Measurements from ENCODE around the gene MCC.

MCC gene

GRCh38 chr5:113108485-113108884 lies 379.8 kb downstream of the MCC start:
- H3K9me3 ChIP-seq (ENCODE audit: control insufficient read depth, insufficient read depth, low read depth, low read length), result no peaks in the 10 kb centered on the region
- H3K4me1 ChIP-seq (ENCODE audit: control insufficient read depth, insufficient read depth, low read length), result peaks cover 4% of the 10 kb centered on the region
- peaks cover 0 to 2% of the 10 kb centered on the region in 2 experiments; a peak in 2 of 3 replicates for H3K36me3 ChIP-seq (ENCODE audit: control insufficient read depth in 2 of 2, insufficient read depth in 1 of 2, low read length in 2 of 2)
- no peak overlapping the region for H3K4me3 ChIP-seq (ENCODE audit: low read depth, low read length)
- TF ChIP-seq ZNF629 (tag by site-specific recombination; IDR thresholded peaks at IDR 0.05) (no peak), REPIN1 (tag by site-specific recombination; IDR thresholded peaks at IDR 0.05; ENCODE audit: low read depth) (no peak), GFI1B (tag by site-specific recombination; IDR thresholded peaks at IDR 0.05) (no peak), YY2 (tag by site-specific recombination; IDR thresholded peaks at IDR 0.05) (no peak), SCRT2 (tag by site-specific recombination; IDR thresholded peaks at IDR 0.05) (no peak), SCRT1 (tag by site-specific recombination; IDR thresholded peaks at IDR 0.05; ENCODE audit: borderline replicate concordance) (no peak), KLF9 (tag by site-specific recombination; IDR thresholded peaks at IDR 0.05; ENCODE audit: low read depth) (no peak), SP3 (tag by site-specific recombination; IDR thresholded peaks at IDR 0.05) (no peak)
- TF ChIP-seq, protein P1, sequence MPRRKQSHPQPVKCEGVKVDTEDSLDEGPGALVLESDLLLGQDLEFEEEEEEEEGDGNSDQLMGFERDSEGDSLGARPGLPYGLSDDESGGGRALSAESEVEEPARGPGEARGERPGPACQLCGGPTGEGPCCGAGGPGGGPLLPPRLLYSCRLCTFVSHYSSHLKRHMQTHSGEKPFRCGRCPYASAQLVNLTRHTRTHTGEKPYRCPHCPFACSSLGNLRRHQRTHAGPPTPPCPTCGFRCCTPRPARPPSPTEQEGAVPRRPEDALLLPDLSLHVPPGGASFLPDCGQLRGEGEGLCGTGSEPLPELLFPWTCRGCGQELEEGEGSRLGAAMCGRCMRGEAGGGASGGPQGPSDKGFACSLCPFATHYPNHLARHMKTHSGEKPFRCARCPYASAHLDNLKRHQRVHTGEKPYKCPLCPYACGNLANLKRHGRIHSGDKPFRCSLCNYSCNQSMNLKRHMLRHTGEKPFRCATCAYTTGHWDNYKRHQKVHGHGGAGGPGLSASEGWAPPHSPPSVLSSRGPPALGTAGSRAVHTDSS (tag by site-specific recombination; IDR thresholded peaks at IDR 0.05), result no peak
- ChIA-PET CTCF (no interaction called here), POLR2A (no interaction called here)
- H3K27ac ChIP-seq (ENCODE audit: extremely low read depth, low read depth, low read length), result no peak overlapping the region

- TF ChIP-seq ZNF221 (tag by site-specific recombination; IDR thresholded peaks at IDR 0.05; ENCODE audit: borderline replicate concordance), result no peak
- no peak for TF ChIP-seq ZBTB6 (tag by site-specific recombination; IDR thresholded peaks at IDR 0.05)
- POLR2A ChIA-PET, result interaction anchor here (0.6 kb wide), 1 partner anchor 145 kb away, joined by 4 read pairs; no protein-coding TSS in a partner anchor
- Histone ChIP-seq H3K36me3 (ENCODE audit: control insufficient read depth in 2 of 2, insufficient read depth in 1 of 2, low read length in 2 of 2) (peaks cover 0 to 10% of the 10 kb centered on the region in 2 experiments; a peak in 2 of 3 replicates), H3K9me3 (ENCODE audit: control insufficient read depth, insufficient read depth, low read depth, low read length) (no peaks in the 10 kb centered on the region), H3K27ac (ENCODE audit: extremely low read depth, low read depth, low read length) (no peak overlapping the region), H3K4me3 (ENCODE audit: low read depth, low read length) (no peak overlapping the region), H3K4me1 (ENCODE audit: control insufficient read depth, insufficient read depth, low read length) (peaks cover 4% of the 10 kb centered on the region)
- CTCF ChIA-PET, result interaction anchor here (0.6 kb wide), 1 partner anchor 184 kb away, joined by 3 read pairs; no protein-coding TSS in a partner anchor
Observed at GRCh38 chr5:113106821-113107220, 381.4 kb downstream of the MCC start.

DNA sequence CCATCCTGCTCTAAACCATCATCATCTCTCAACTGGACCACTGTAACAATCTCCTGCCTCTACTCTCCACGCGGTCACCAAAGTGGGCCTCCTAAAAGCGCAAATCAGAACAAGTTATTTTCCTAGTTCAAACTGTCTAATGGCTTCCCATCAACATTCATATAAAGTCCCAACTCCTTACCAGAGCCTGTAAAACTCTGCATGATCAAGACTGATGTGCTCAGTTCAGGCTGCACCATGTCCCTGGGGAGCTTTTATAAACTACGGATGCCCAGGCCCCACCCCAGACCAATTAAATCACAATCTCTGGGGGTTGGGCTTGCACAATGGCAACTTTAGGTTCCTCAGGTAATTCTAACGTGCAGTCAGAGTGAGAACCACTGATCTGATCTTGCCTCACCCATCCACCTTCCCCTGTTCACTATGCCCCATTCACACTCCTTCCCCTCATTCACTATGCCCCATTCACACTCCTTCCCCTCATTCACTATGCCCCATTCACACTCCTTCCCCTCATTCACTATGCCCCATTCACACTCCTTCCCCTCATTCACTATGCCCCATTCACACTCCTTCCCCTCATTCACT lies 382.5 kb downstream of the MCC start:
- Histone ChIP-seq H3K4me3 (ENCODE audit: low read depth, low read length) (no peak overlapping the region), H3K36me3 (ENCODE audit: control insufficient read depth in 2 of 2, insufficient read depth in 1 of 2, low read length in 2 of 2) (peaks cover 0 to 17% of the 10 kb centered on the region in 2 experiments; a peak in 2 of 3 replicates), H3K27ac (ENCODE audit: extremely low read depth, low read depth, low read length) (no peak overlapping the region), H3K4me1 (ENCODE audit: control insufficient read depth, insufficient read depth, low read length) (peaks cover 4% of the 10 kb centered on the region), H3K9me3 (ENCODE audit: control insufficient read depth, insufficient read depth, low read depth, low read length) (no peaks in the 10 kb centered on the region)
- ChIA-PET CTCF (no interaction called here), POLR2A (no interaction called here)
- no peak for TF ChIP-seq ZNF221 (tag by site-specific recombination; IDR thresholded peaks at IDR 0.05; ENCODE audit: borderline replicate concordance)
- TF ChIP-seq, protein P2, sequence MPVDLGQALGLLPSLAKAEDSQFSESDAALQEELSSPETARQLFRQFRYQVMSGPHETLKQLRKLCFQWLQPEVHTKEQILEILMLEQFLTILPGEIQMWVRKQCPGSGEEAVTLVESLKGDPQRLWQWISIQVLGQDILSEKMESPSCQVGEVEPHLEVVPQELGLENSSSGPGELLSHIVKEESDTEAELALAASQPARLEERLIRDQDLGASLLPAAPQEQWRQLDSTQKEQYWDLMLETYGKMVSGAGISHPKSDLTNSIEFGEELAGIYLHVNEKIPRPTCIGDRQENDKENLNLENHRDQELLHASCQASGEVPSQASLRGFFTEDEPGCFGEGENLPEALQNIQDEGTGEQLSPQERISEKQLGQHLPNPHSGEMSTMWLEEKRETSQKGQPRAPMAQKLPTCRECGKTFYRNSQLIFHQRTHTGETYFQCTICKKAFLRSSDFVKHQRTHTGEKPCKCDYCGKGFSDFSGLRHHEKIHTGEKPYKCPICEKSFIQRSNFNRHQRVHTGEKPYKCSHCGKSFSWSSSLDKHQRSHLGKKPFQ (tag by site-specific recombination; IDR thresholded peaks at IDR 0.05), result peak; percentile 83; the same call in 1 of the 2 replicates
- no peak for TF ChIP-seq ZNF391 (tag by site-specific recombination; IDR thresholded peaks at IDR 0.05; ENCODE audit: borderline replicate concordance, low read depth)
- TF ChIP-seq, protein P3, sequence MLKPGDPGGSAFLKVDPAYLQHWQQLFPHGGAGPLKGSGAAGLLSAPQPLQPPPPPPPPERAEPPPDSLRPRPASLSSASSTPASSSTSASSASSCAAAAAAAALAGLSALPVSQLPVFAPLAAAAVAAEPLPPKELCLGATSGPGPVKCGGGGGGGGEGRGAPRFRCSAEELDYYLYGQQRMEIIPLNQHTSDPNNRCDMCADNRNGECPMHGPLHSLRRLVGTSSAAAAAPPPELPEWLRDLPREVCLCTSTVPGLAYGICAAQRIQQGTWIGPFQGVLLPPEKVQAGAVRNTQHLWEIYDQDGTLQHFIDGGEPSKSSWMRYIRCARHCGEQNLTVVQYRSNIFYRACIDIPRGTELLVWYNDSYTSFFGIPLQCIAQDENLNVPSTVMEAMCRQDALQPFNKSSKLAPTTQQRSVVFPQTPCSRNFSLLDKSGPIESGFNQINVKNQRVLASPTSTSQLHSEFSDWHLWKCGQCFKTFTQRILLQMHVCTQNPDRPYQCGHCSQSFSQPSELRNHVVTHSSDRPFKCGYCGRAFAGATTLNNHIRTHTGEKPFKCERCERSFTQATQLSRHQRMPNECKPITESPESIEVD (tag by site-specific recombination; IDR thresholded peaks at IDR 0.05), result 0 out of 2 replicates have a peak, but pooled peaks have one; percentile 27
- TF ChIP-seq ZNF302 (tag by site-specific recombination; IDR thresholded peaks at IDR 0.05; ENCODE audit: low read depth), result no peak
- peak; percentile 43; the same call in 1 of the 2 replicates for TF ChIP-seq KLF1 (tag by site-specific recombination; IDR thresholded peaks at IDR 0.05)
- TF ChIP-seq, protein P4, sequence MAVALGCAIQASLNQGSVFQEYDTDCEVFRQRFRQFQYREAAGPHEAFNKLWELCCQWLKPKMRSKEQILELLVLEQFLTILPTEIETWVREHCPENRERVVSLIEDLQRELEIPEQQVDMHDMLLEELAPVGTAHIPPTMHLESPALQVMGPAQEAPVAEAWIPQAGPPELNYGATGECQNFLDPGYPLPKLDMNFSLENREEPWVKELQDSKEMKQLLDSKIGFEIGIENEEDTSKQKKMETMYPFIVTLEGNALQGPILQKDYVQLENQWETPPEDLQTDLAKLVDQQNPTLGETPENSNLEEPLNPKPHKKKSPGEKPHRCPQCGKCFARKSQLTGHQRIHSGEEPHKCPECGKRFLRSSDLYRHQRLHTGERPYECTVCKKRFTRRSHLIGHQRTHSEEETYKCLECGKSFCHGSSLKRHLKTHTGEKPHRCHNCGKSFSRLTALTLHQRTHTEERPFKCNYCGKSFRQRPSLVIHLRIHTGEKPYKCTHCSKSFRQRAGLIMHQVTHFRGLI (tag by site-specific recombination; IDR thresholded peaks at IDR 0.05), result 0 out of 2 replicates have a peak, but pooled peaks have one; percentile 22
- no peak for TF ChIP-seq ZNF776 (tag by site-specific recombination; IDR thresholded peaks at IDR 0.05; ENCODE audit: borderline replicate concordance)
- TF ChIP-seq, protein P5, sequence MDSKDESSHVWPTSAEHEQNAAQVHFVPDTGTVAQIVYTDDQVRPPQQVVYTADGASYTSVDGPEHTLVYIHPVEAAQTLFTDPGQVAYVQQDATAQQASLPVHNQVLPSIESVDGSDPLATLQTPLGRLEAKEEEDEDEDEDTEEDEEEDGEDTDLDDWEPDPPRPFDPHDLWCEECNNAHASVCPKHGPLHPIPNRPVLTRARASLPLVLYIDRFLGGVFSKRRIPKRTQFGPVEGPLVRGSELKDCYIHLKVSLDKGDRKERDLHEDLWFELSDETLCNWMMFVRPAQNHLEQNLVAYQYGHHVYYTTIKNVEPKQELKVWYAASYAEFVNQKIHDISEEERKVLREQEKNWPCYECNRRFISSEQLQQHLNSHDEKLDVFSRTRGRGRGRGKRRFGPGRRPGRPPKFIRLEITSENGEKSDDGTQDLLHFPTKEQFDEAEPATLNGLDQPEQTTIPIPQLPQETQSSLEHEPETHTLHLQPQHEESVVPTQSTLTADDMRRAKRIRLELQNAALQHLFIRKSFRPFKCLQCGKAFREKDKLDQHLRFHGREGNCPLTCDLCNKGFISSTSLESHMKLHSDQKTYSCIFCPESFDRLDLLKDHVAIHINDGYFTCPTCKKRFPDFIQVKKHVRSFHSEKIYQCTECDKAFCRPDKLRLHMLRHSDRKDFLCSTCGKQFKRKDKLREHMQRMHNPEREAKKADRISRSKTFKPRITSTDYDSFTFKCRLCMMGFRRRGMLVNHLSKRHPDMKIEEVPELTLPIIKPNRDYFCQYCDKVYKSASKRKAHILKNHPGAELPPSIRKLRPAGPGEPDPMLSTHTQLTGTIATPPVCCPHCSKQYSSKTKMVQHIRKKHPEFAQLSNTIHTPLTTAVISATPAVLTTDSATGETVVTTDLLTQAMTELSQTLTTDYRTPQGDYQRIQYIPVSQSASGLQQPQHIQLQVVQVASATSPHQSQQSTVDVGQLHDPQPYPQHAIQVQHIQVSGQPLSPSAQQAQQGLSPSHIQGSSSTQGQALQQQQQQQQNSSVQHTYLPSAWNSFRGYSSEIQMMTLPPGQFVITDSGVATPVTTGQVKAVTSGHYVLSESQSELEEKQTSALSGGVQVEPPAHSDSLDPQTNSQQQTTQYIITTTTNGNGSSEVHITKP (tag by site-specific recombination; IDR thresholded peaks at IDR 0.05), result peak; percentile 60; the same call in 1 of the 2 replicates
